Liver (tissue), 3 donors: ENCODE data around the gene CLPX.

ENCODE experiments used
- JUND ChIP-seq, 2 donors: IDR thresholded peaks; 2 replicates each; pipeline ENCODE4 v1.6.1; 2016; ENCODE audit warnings: antibody characterized with exemption in 2 of 2
- RXRA ChIP-seq, 2 donors: IDR thresholded peaks; 2 replicates each; pipeline ENCODE4 v1.6.1; 2017 to 2018; ENCODE audit warnings: antibody characterized with exemption in 2 of 2, mild to moderate bottlenecking in 1 of 2
- TAF1 ChIP-seq: conservative IDR thresholded peaks from 2 replicates; pipeline ENCODE4 v1.6.1; 2016; ENCODE audit warnings: antibody characterized with exemption, mild to moderate bottlenecking
- YY1 ChIP-seq: IDR thresholded peaks from 2 replicates; pipeline ENCODE4 v1.6.1; 2016; ENCODE audit warnings: antibody characterized with exemption, mild to moderate bottlenecking
- TF ChIP-seq, protein P1 (sequence below): fragments of 150-350 bp; IDR thresholded peaks from 2 replicates; pipeline ENCODE4 v1.5.1; 2017; ENCODE audit warnings: improper control_type of control experiment, low read depth, low read length; ENCODE audit not compliant: missing input control
- TF ChIP-seq, protein P2 (sequence below): IDR thresholded peaks from 2 replicates; pipeline ENCODE4 v1.6.1; 2016; ENCODE audit warnings: antibody characterized with exemption
- TF ChIP-seq, protein P3 (sequence below): IDR thresholded peaks from 2 replicates; pipeline ENCODE4 v1.6.1; 2016; ENCODE audit warnings: antibody characterized with exemption
- donor health status: healthy.
- donor health status: healthy.

DNA sequence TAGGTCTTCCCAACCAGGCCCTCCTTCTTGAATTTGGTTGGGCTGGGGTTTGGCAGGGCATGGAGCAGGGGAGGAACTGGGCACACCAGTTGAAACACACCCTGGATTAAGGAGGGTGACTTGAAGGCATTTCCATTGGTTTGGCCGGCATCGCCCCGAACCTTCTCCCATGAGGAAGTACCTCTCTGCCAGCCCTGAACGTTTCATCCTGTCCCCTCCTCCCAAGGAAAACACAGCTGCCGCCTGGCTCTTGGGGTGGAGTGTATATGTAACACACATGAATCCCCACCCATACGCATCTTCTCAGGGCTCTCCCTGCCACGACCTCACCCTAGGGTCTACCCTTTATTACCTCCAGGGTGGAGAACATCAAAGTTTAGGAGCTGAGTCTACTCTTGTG is 84.7 kb downstream of the CLPX start:
- TF ChIP-seq, protein P1, sequence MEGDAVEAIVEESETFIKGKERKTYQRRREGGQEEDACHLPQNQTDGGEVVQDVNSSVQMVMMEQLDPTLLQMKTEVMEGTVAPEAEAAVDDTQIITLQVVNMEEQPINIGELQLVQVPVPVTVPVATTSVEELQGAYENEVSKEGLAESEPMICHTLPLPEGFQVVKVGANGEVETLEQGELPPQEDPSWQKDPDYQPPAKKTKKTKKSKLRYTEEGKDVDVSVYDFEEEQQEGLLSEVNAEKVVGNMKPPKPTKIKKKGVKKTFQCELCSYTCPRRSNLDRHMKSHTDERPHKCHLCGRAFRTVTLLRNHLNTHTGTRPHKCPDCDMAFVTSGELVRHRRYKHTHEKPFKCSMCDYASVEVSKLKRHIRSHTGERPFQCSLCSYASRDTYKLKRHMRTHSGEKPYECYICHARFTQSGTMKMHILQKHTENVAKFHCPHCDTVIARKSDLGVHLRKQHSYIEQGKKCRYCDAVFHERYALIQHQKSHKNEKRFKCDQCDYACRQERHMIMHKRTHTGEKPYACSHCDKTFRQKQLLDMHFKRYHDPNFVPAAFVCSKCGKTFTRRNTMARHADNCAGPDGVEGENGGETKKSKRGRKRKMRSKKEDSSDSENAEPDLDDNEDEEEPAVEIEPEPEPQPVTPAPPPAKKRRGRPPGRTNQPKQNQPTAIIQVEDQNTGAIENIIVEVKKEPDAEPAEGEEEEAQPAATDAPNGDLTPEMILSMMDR: no peak
- no peak for TF ChIP-seq RXRA (IDR thresholded peaks at IDR 0.05)
- TF ChIP-seq, protein P2, sequence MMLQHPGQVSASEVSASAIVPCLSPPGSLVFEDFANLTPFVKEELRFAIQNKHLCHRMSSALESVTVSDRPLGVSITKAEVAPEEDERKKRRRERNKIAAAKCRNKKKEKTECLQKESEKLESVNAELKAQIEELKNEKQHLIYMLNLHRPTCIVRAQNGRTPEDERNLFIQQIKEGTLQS: no peak
- TF ChIP-seq, protein P3, sequence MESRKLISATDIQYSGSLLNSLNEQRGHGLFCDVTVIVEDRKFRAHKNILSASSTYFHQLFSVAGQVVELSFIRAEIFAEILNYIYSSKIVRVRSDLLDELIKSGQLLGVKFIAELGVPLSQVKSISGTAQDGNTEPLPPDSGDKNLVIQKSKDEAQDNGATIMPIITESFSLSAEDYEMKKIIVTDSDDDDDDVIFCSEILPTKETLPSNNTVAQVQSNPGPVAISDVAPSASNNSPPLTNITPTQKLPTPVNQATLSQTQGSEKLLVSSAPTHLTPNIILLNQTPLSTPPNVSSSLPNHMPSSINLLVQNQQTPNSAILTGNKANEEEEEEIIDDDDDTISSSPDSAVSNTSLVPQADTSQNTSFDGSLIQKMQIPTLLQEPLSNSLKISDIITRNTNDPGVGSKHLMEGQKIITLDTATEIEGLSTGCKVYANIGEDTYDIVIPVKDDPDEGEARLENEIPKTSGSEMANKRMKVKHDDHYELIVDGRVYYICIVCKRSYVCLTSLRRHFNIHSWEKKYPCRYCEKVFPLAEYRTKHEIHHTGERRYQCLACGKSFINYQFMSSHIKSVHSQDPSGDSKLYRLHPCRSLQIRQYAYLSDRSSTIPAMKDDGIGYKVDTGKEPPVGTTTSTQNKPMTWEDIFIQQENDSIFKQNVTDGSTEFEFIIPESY: no peak
- no peak for TF ChIP-seq TAF1
- no peak for TF ChIP-seq YY1
- no peak for TF ChIP-seq JUND (IDR thresholded peaks at IDR 0.05)
